ENCODE data around the gene LMOD1.
"Not testable (repeated sequence)": the region's sequence is repeated elsewhere in the genome, so short reads cannot be mapped to it uniquely, and the experiment has no call there.

Gene LMOD1

GRCh38 chr1:201874672-201875071, 71.7 kb downstream of the LMOD1 start:
- no peak overlapping the region for H3K27ac ChIP-seq
- no peak for TF ChIP-seq CTCF (conservative IDR thresholded peaks at IDR 0.05)

GRCh38 chr1:201870397-201870796, 76.0 kb downstream of the LMOD1 start:
- no peak for TF ChIP-seq CTCF (conservative IDR thresholded peaks at IDR 0.05)
- H3K27ac ChIP-seq, result no peak overlapping the region

- no peak overlapping the region for H3K27ac ChIP-seq
- TF ChIP-seq CTCF (conservative IDR thresholded peaks at IDR 0.05), result no peak
These were observed 84.9 kb downstream of the LMOD1 start for GRCh38 chr1:201861448-201861847.

GRCh38 chr1:201859424-201859823, 86.9 kb downstream of the LMOD1 start:
- H3K27ac ChIP-seq, result no peak overlapping the region

GRCh38 chr1:201856722-201857121, 89.6 kb downstream of the LMOD1 start:
- not testable (repeated sequence) for H3K27ac ChIP-seq

More at GRCh38 chr1:201859424-201859823, 86.9 kb downstream of the LMOD1 start:
- no peak for TF ChIP-seq CTCF (conservative IDR thresholded peaks at IDR 0.05)

GRCh38 chr1:201851949-201852348, 94.4 kb downstream of the LMOD1 start:
- no peak overlapping the region for H3K27ac ChIP-seq
- TF ChIP-seq CTCF (conservative IDR thresholded peaks at IDR 0.05), result no peak

- no peak for TF ChIP-seq CTCF (conservative IDR thresholded peaks at IDR 0.05)
- H3K27ac ChIP-seq, result peak overlapping the region; percentile 58
These were observed 96.3 kb downstream of the LMOD1 start for GRCh38 chr1:201850053-201850397.

GRCh38 chr1:201849372-201850052, 96.8 kb downstream of the LMOD1 start:
- H3K27ac ChIP-seq, result peak overlapping the region; percentile 58
- TF ChIP-seq CTCF (conservative IDR thresholded peaks at IDR 0.05), result no peak

All from VCaP (cell line).